SK-N-SH (cell line): ENCODE measurements around the gene TSPAN11.

ENCODE experiments used
- FOXJ3 ChIP-seq: sonication (generic); formaldehyde crosslinking; IDR thresholded peaks from 2 replicates; pipeline ENCODE4 v1.5.1; 2020; ENCODE audit warnings: mild to moderate bottlenecking, missing genetic modification reagents
- JUND ChIP-seq: IDR thresholded peaks from 2 replicates; pipeline ENCODE4 v1.4.0; 2012
- SIN3A ChIP-seq: IDR thresholded peaks from 2 replicates; pipeline ENCODE4 v1.6.1; 2012; ENCODE audit warnings: low read depth, mild to moderate bottlenecking, low read length, moderate library complexity, borderline replicate concordance

GRCh38 chr12:30932881-30933280, 6.3 kb downstream of the TSPAN11 start:
- TF ChIP-seq JUND (no peak), SIN3A (no peak), FOXJ3 (CRISPR knock-in tag) (no peak)
